Measurements from ENCODE around the gene PCSK7. TPM values are rescaled to one million over a fixed set of nuclear protein-coding genes. Genes with fewer than 3 reads are reported as not detected.

Gene PCSK7
- total and polyA plus RNA-seq, 2 experiments from 2014 or later, result 25.9 to 33.0 TPM

DNA sequence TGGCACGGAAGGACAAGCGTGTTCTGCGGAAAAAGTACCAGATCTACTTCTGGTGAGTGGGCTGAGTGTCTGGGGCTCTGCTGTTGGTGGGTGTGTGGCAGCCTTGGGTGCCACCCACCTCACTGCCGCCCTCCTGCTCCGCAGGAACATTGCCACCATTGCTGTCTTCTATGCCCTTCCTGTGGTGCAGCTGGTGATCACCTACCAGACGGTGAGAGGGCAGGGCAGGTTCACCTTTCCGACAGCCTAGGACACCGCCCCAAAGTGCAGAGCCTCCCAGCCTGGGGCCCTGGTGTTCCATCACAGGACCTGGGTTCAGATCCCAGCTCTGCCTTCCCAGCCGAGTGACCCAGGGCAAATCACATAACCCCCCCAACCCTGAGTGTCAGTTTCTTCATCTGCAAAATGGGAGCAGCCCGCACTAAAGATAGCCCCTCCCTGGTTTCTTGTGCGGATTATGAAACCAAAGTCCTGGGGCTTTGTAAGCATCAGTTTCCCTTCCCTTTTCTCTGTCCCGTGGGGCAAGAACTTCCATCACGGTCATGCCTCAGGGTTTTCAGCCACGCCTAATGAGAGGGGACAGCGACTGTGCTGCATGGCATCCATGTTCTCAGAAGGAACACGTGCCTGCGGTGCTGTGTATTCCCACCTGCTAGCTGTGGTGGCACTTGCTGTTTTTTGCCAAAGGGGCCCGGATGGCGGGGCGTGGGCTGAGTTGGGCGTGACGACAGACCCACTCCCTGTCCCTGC is 42.5 kb downstream of the PCSK7 start:
- H3K4me3 ChIP-seq, result no peak overlapping the region
- 97% methylated on average over 22 of the region's 22 CpGs for WGBS (ENCODE audit: low lambda C conversion rate, missing lambda C conversion rate)
- H3K27me3 ChIP-seq, result no peaks in the 10 kb centered on the region
- TF ChIP-seq, protein P1, sequence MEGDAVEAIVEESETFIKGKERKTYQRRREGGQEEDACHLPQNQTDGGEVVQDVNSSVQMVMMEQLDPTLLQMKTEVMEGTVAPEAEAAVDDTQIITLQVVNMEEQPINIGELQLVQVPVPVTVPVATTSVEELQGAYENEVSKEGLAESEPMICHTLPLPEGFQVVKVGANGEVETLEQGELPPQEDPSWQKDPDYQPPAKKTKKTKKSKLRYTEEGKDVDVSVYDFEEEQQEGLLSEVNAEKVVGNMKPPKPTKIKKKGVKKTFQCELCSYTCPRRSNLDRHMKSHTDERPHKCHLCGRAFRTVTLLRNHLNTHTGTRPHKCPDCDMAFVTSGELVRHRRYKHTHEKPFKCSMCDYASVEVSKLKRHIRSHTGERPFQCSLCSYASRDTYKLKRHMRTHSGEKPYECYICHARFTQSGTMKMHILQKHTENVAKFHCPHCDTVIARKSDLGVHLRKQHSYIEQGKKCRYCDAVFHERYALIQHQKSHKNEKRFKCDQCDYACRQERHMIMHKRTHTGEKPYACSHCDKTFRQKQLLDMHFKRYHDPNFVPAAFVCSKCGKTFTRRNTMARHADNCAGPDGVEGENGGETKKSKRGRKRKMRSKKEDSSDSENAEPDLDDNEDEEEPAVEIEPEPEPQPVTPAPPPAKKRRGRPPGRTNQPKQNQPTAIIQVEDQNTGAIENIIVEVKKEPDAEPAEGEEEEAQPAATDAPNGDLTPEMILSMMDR (IDR thresholded peaks at IDR 0.05; ENCODE audit: poor library complexity), result no peak
- TF ChIP-seq EZH2phosphoT487 (IDR thresholded peaks at IDR 0.05; ENCODE audit: low read depth, severe bottlenecking, unreplicated experiment), result no peak
- no peak for TF ChIP-seq EZH2 (IDR thresholded peaks at IDR 0.05; ENCODE audit: borderline replicate concordance)
- H3K9me2 ChIP-seq (replicated peaks; ENCODE audit: insufficient read depth), result no peaks in the 10 kb centered on the region
- no peaks in the 10 kb centered on the region for H3K4me1 ChIP-seq (ENCODE audit: insufficient read depth)
- DNase-seq (ENCODE audit: low spot score), result no peak
- no peak overlapping the region for H2AFZ ChIP-seq
- no peak overlapping the region for H3K27ac ChIP-seq
- no peaks in the 10 kb centered on the region for H3K36me3 ChIP-seq (replicated peaks; ENCODE audit: insufficient read depth, low read depth)
- H3K4me2 ChIP-seq, result no peak overlapping the region
- H3K9me3 ChIP-seq (ENCODE audit: low read depth), result no peaks in the 10 kb centered on the region
- no peaks in the 10 kb centered on the region for H4K20me1 ChIP-seq (ENCODE audit: insufficient read depth, poor library complexity, severe bottlenecking)
- H3K79me2 ChIP-seq, result no peaks in the 10 kb centered on the region

DNA sequence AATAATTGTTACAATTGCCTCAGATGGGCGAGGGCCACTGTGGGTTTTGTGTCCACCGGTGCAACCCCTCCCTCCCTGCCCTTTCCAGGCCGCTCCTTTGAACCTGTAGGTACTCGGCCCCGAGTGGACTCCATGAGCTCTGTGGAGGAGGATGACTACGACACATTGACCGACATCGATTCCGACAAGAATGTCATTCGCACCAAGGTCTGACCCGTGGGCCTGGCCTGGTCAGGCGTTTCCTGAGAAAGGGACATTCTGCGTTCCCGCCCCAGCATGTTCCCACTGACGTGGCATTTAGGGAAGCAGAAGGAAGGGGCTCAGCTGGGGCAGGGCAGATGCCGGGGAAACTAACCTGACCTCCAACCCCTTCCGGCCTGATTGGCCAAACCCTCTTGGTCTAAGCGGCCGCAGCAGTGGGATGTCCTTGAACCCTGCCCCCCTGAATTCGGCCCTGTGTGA is 43.2 kb downstream of the PCSK7 start:
- H3K27me3 ChIP-seq, result no peaks in the 10 kb centered on the region
- no peak overlapping the region for H3K4me2 ChIP-seq
- no peaks in the 10 kb centered on the region for H3K9me2 ChIP-seq (replicated peaks; ENCODE audit: insufficient read depth)
- H3K9me3 ChIP-seq (ENCODE audit: low read depth), result no peaks in the 10 kb centered on the region
- no peak overlapping the region for H2AFZ ChIP-seq
- H3K36me3 ChIP-seq (replicated peaks; ENCODE audit: insufficient read depth, low read depth), result no peaks in the 10 kb centered on the region
- TF ChIP-seq EZH2 (IDR thresholded peaks at IDR 0.05; ENCODE audit: borderline replicate concordance) (no peak), EZH2phosphoT487 (IDR thresholded peaks at IDR 0.05; ENCODE audit: low read depth, severe bottlenecking, unreplicated experiment) (no peak)
- TF ChIP-seq, protein P1 (IDR thresholded peaks at IDR 0.05; ENCODE audit: poor library complexity), result no peak
- no peaks in the 10 kb centered on the region for H3K79me2 ChIP-seq
- DNase-seq (ENCODE audit: low spot score), result no peak
- no peak overlapping the region for H3K27ac ChIP-seq
- H3K4me3 ChIP-seq, result no peak overlapping the region
- H4K20me1 ChIP-seq (ENCODE audit: insufficient read depth, poor library complexity, severe bottlenecking), result no peaks in the 10 kb centered on the region
- WGBS (ENCODE audit: low lambda C conversion rate, missing lambda C conversion rate), result 92% methylated on average over 18 of the region's 20 CpGs
- no peaks in the 10 kb centered on the region for H3K4me1 ChIP-seq (ENCODE audit: insufficient read depth)

DNA sequence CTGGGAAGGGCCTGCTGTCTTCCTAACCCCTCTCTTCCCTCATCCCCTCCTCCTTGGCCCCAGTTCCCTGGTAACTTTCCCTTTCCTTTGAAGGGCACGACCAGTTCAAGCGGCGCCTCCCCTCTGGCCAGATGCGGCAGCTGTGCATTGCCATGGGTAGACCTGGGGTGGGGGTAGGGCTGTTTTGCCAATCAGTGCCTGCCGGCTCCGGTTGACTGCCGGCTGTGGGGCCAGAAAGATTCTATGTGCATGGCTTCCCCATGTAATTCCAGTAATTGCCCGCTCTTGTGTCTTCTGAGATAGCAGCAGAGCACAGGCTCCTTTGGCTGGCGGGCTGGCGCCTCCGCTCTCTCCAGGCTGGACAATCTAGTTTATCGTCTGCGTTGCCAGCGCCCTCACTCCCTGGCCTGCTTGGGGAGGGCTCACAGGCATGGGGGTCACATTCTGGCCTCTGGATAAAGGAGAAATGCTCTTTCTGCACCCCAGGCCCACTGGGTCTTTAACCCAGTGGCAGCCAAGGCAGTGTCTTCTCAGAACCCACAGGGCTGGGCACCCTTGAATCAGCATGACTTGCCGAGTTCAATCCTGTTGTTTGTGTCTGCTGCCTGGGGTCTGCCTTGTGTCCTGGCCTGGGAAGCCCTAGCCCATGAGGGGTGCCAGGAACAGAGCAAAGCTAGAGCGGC is 43.9 kb downstream of the PCSK7 start:
- TF ChIP-seq EZH2phosphoT487 (IDR thresholded peaks at IDR 0.05; ENCODE audit: low read depth, severe bottlenecking, unreplicated experiment) (no peak), EZH2 (IDR thresholded peaks at IDR 0.05; ENCODE audit: borderline replicate concordance) (no peak)
- TF ChIP-seq, protein P1 (IDR thresholded peaks at IDR 0.05; ENCODE audit: poor library complexity), result no peak
- H3K27ac ChIP-seq, result no peak overlapping the region
- H3K27me3 ChIP-seq, result no peaks in the 10 kb centered on the region
- H3K79me2 ChIP-seq, result no peaks in the 10 kb centered on the region
- no peaks in the 10 kb centered on the region for H3K4me1 ChIP-seq (ENCODE audit: insufficient read depth)
- WGBS (ENCODE audit: low lambda C conversion rate, missing lambda C conversion rate), result 94% methylated on average over 16 of the region's 16 CpGs
- H3K36me3 ChIP-seq (replicated peaks; ENCODE audit: insufficient read depth, low read depth), result no peaks in the 10 kb centered on the region
- no peaks in the 10 kb centered on the region for H4K20me1 ChIP-seq (ENCODE audit: insufficient read depth, poor library complexity, severe bottlenecking)
- H2AFZ ChIP-seq, result no peak overlapping the region
- H3K4me3 ChIP-seq, result no peak overlapping the region
- no peaks in the 10 kb centered on the region for H3K9me3 ChIP-seq (ENCODE audit: low read depth)
- H3K9me2 ChIP-seq (replicated peaks; ENCODE audit: insufficient read depth), result no peaks in the 10 kb centered on the region
- no peak for DNase-seq (ENCODE audit: low spot score)
- H3K4me2 ChIP-seq, result no peak overlapping the region

Data from hepatocyte (in vitro differentiated cells).